Activated CD8-positive, alpha-beta memory T cell treated with anti-CD3 and anti-CD28 coated beads, Interleukin-2, amount 50 U/mL, for 1 hour (primary cell): Measurements from ENCODE around the gene COL9A1.

ENCODE experiments used
- DNase-seq: peaks from one replicate; pipeline ENCODE4 v3.0.0-alpha.2; 2020; ENCODE audit errors: extremely low read depth

The COL9A1 gene

GRCh38 chr6:70286905-70287304 is 16.0 kb downstream of the COL9A1 start:
- DNase-seq, result no peak

GRCh38 chr6:70285201-70285600 is 17.7 kb downstream of the COL9A1 start:
- no peak for DNase-seq

GRCh38 chr6:70282919-70283461 is 19.9 kb downstream of the COL9A1 start:
- no peak for DNase-seq

DNA sequence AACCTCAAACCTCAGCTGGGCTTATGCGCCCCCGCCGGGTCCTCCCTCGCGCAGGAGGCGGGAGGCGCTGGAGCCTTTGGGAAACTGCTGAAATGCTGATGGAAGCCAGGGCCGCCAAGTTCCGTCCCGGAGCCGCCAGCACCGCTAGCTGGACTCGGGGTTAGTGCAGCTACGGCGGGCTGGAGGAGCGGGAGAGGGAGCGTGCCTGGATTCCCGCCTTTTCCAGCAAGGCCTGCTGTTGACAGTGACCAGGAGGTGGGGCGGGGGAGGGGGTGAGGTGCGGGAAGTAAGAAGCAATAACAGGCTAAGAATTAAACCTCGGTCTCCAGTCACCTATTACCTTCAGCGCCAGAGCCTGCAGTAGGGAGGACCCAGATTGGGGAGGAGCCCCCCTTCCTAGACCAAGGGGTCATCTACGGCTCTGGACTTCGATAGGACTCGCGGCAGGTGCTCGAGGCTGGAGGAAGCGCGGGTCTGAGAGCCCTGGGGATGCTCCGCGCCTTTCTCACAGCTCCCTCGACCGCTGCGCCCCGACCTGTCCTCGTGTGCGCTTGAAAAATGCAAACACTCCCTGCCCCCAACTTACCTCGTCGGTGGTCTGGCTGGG is 20.5 kb downstream of the COL9A1 start:
- DNase-seq, result no peak

DNA sequence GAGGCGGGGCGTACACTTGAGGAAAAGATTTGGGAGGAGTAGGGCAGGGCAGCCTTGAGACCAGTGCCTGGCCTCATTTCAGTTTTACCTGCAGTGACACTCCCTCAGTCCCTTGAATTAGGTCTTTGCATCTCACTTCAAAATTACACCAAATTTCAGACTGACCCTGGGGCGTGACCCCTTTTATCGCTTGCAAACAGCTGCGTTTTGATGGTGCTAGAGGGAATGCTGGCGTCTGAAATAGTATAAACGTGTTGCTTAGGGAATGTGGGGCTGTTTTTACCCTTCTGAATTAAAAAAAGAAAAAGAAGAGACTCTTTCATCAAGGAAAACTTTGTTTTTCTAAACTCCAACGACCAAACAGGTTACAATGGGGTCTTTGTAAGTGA is 21.0 kb downstream of the COL9A1 start:
- no peak for DNase-seq

- DNase-seq, result no peak
Observed at GRCh38 chr6:70280400-70280853, 22.5 kb downstream of the COL9A1 start.

DNA sequence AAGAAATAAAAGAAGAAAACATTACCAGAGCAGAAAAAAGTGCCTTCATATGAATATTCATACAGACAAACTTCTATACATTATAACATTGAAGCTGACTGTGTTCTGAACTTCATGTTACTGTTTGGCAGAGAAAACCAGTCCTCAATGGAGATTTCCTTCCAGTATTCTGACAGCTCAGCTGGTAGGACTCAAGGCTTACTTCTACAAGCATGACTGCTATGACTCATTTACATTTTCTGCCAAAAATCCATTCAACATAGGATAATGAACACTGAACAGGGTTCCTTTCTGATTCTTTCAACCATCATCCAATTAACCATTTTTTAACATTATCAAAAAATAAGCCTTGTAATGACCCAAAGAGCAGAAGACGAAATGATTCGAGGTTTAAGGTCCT is 25.4 kb downstream of the COL9A1 start:
- DNase-seq, result no peak

GRCh38 chr6:70274338-70274737 is 28.5 kb downstream of the COL9A1 start:
- DNase-seq, result no peak

GRCh38 chr6:70272071-70272470 is 30.8 kb downstream of the COL9A1 start:
- no peak for DNase-seq

GRCh38 chr6:70270287-70271005 is 32.4 kb downstream of the COL9A1 start:
- DNase-seq, result no peak

DNA sequence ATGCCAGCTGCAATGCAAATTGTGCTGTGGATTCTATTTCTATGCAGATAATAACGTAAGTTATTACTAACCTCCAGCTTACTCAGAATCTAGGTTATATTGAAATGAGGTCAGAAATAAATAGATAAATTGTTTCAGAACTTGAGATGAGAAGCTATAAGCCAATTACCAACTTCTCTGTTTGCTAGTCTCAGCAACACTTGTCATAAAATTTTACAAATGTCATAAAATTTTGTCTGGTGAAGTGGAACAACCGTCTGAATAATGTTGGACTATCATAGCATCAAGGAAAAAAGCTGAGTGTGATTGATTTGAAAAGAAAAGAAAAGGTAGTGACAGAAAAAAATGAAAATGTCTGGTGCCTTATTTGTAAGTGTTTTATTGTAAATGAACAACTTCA is 36.7 kb downstream of the COL9A1 start:
- no peak for DNase-seq

GRCh38 chr6:70264306-70264705 is 38.6 kb downstream of the COL9A1 start:
- no peak for DNase-seq

DNA sequence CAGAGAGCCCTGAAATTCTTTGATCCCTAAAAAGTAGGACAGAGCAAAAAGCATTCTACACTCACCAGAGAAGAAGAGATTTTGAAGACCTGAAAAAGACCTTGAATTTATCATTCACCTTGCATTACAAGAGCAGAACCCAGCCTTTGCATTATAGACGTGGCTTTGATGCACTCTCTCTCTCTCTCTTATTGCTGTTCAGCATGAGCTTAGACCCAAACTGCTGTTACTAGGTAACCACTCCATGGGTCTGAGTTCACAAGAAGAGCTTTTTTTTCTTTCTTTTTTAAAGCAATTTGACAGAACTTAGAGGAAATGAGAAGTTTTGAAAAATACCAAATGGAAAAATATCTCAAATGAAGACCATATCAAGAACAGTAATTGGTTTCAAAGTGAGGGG is 44.4 kb downstream of the COL9A1 start:
- DNase-seq, result no peak

- DNase-seq, result no peak
Observed at GRCh38 chr6:70257768-70258273, 45.1 kb downstream of the COL9A1 start.

DNA sequence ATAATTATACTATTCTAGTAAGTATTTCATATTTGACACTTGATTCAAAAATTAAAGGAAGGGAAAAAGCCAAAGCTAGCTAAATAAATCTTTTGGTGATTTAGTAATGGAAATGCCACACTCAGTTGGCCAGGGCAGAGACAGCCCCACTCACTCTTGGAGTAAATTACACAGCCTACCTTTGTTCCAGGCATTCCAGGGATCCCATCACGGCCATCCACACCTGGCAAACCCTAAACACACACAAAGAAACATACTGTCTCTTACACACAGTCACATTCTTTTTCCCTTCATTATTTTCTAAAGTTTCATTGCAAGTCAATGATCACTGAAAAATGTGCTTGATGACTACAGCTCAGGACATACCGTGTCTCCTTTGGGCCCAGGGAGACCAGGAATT is 48.1 kb downstream of the COL9A1 start:
- no peak for DNase-seq

DNA sequence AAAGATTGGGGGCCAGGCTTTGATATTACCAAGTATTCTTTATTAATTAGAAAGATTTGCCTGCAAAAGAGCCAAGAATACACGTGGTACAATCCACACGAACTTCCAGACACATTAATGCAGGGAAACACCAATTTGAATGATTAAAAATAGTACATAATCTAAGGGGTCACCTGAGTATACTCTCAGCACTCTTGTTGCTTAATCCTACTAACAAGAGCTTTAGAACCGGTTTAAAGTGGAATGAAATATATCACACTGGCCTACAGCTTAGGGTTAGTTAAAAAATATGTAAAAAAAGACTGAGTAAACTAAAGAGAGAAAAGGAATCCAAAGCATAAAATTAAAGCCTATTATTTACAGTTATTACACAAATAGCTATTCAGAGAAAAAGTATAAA is 49.0 kb downstream of the COL9A1 start:
- no peak for DNase-seq

- no peak for DNase-seq
Observed at GRCh38 chr6:70252604-70253003, 50.3 kb downstream of the COL9A1 start.

DNA sequence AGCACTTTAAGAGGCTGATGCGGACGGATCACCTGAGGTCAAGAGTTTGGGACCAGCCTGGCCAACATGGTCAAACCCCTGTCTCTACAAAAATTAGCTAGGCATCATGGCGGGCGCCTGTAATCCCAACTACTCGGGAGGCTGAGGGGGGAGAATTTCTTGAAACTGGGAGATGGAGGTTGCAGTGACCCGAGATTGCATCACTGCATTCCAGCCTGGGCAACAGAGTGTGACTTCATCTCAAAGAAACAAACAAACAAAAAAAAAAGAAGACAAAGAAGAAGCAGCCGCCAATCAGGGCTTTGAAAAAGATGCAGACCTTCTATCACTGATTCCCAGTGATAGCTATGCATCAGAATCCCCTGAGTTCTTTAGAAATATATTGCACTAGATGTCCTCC is 56.8 kb downstream of the COL9A1 start:
- DNase-seq, result no peak

DNA sequence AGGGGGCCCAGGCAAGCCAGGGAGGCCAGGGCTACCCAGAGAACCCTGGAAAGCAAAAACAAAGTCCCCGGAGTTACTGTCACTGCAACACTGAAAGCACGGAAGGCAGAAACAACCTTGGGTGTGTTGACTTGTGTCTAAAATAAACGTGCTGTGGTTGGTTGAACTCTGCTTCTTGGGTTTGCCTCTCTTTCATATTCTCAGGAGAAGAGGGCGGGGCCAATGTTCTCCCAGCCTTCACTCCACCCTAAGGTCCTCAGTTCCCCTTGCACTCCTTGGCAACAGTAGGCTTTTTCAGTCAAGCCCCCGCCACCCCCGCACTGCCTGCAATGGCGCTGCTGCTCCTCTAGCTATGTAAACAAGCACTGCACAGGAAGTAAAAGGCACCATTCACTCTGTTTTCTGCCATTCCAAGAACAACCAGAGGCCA is 60.9 kb downstream of the COL9A1 start:
- DNase-seq, result no peak

DNA sequence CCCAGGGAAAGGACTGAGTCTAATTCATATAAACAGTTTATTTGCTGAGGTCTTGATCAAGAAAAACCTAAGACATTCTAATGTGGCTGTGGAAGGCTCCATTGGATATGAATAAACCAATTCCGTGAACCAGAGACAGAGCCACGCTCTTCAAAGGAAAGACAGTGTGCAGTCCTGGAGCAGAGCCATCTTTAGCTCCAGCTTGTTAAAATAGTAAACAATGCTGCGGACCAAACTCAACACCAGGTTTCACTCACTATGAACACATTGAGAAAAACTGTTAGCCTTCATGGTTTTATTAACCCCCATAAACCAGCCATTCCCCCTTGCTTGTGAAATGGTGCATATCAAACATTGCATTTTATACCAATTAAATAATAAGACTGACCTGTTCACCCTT is 61.9 kb downstream of the COL9A1 start:
- DNase-seq, result no peak

- no peak for DNase-seq
Observed at GRCh38 chr6:70236343-70236742, 66.5 kb downstream of the COL9A1 start.

DNA sequence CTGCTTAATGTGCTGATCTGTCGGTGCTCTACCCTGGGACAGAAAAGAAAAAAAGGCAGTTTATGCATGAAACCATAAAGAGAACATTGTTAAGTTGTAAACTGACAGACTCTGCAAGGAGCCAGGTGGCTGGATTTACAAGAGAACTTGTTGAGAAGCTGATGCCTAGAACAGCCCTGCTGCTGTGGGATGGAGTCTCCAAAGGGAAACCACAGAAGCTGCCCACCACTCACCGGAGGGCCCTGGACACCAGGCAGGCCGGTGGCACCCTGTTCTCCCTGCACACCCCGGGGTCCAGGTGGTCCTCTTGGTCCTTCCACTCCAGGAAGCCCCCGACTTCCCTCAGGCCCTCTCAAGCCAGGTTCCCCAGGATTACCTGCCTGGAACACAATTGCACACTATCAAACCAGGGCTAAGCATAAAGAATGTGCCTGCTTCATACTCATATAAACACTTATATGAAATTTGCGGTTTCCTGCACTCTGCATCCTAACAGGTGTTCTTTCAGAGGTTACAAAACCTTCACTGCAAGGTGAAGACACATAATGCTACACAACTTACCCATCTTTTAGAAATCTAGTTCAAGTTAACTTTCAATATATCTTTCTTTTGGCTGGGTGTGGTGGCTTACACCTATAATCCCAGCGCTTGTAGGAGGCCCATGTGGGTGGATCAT is 68.2 kb downstream of the COL9A1 start:
- no peak for DNase-seq

GRCh38 chr6:70231311-70231710 is 71.6 kb downstream of the COL9A1 start:
- DNase-seq, result no peak
